Measurements from ENCODE around the gene DUOX1. TPM values are rescaled to one million over a fixed set of nuclear protein-coding genes. Genes with fewer than 3 reads are reported as not detected.
"Not testable (repeated sequence)": the region's sequence is repeated elsewhere in the genome, so short reads cannot be mapped to it uniquely, and the experiment has no call there.

Gene DUOX1
- total RNA-seq, result not detected

- DNase-seq, result no peak
Observed at GRCh38 chr15:45129651-45130129, at the start of gene DUOX1, which contains the start of gene DUOXA1. Gene DUOX1, plus strand, starts transcription at chr15:45129994. Its CDS starts 1,973 bp downstream, at chr15:45131967. Gene DUOXA1, minus strand, starts transcription at chr15:45129879. Its CDS starts 6,865 bp downstream, at chr15:45123014.

- DNase-seq, result not testable (repeated sequence)
Observed at GRCh38 chr15:45080593-45080992, 49.2 kb upstream of the DUOX1 start.

GRCh38 chr15:45082412-45082811 is 47.4 kb upstream of the DUOX1 start:
- DNase-seq, result not testable (repeated sequence)

- DNase-seq, result no peak
Observed at GRCh38 chr15:45083223-45083622, 46.6 kb upstream of the DUOX1 start.

- no peak for DNase-seq
Observed at GRCh38 chr15:45084163-45084562, 45.6 kb upstream of the DUOX1 start.

GRCh38 chr15:45087513-45087912 is 42.3 kb upstream of the DUOX1 start:
- no peak for DNase-seq

GRCh38 chr15:45088801-45089711 is 40.7 kb upstream of the DUOX1 start:
- no peak for DNase-seq

GRCh38 chr15:45089712-45090373 is 40.0 kb upstream of the DUOX1 start:
- no peak for DNase-seq

- DNase-seq, result no peak
Observed at GRCh38 chr15:45091161-45091560, 38.6 kb upstream of the DUOX1 start.

GRCh38 chr15:45091576-45091975 is 38.2 kb upstream of the DUOX1 start:
- no peak for DNase-seq

GRCh38 chr15:45093013-45093412 is 36.8 kb upstream of the DUOX1 start:
- DNase-seq, result no peak

GRCh38 chr15:45093622-45094357 is 36.0 kb upstream of the DUOX1 start:
- DNase-seq, result no peak

GRCh38 chr15:45094358-45094730 is 35.5 kb upstream of the DUOX1 start:
- DNase-seq, result no peak

GRCh38 chr15:45095661-45096060 is 34.1 kb upstream of the DUOX1 start:
- no peak for DNase-seq

- no peak for DNase-seq
Observed at GRCh38 chr15:45097466-45097865, 32.3 kb upstream of the DUOX1 start.

- no peak for DNase-seq
Observed at GRCh38 chr15:45099549-45100165, 30.1 kb upstream of the DUOX1 start.

- DNase-seq, result no peak
Observed at GRCh38 chr15:45100884-45101625, 28.7 kb upstream of the DUOX1 start.

GRCh38 chr15:45101749-45102148 is 28.0 kb upstream of the DUOX1 start:
- no peak for DNase-seq

GRCh38 chr15:45102226-45102625 is 27.6 kb upstream of the DUOX1 start:
- DNase-seq, result no peak

GRCh38 chr15:45104170-45104569 is 25.6 kb upstream of the DUOX1 start:
- not testable (repeated sequence) for DNase-seq

GRCh38 chr15:45105586-45105985 is 24.2 kb upstream of the DUOX1 start:
- no peak for DNase-seq
